Nephron progenitor cell (in vitro differentiated cells): ENCODE data around the gene SIGLEC8.
"Not testable (repeated sequence)": the region's sequence is repeated elsewhere in the genome, so short reads cannot be mapped to it uniquely, and the experiment has no call there.

Experiments used
- DNase-seq: peaks from one replicate; pipeline ENCODE4 v3.0.0; 2021
- H3K27ac Mint-ChIP-seq: 2 replicates; pipeline ENCODE4 v1.8.0; 2021; ENCODE audit warnings: mild to moderate bottlenecking, moderate library complexity, mixed read lengths
- H3K27me3 Mint-ChIP-seq: 2 replicates; pipeline ENCODE4 v1.8.0; 2021; ENCODE audit warnings: mild to moderate bottlenecking, low read depth, mixed read lengths; ENCODE audit not compliant: poor library complexity
- H3K36me3 Mint-ChIP-seq: 2 replicates; pipeline ENCODE4 v1.8.0; 2021; ENCODE audit warnings: low read depth, mixed read lengths
- H3K4me1 Mint-ChIP-seq: 2 replicates; pipeline ENCODE4 v1.8.0; 2021; ENCODE audit warnings: mixed read lengths
- H3K4me3 Mint-ChIP-seq: 2 replicates; pipeline ENCODE4 v1.8.0; 2021; ENCODE audit warnings: mild to moderate bottlenecking, moderate library complexity, mixed read lengths
- H3K9me3 Mint-ChIP-seq: 2 replicates; pipeline ENCODE4 v1.8.0; 2021; ENCODE audit warnings: mild to moderate bottlenecking, moderate library complexity, mixed read lengths
- CTCF ChIP-seq: fragments of 200-600 bp; sonication (generic); IDR thresholded peaks from 2 replicates; pipeline ENCODE4 v1.5.0; 2021; ENCODE audit warnings: antibody characterized with exemption

Gene SIGLEC8

GRCh38 chr19:51448011-51448410, 10.2 kb downstream of the SIGLEC8 start:
- no peak for TF ChIP-seq CTCF
- peaks cover 10% of the 10 kb centered on the region for H3K27me3 Mint-ChIP-seq
- DNase-seq: no peak
- no peak overlapping the region for H3K4me3 Mint-ChIP-seq
- H3K36me3 Mint-ChIP-seq: no peaks in the 10 kb centered on the region
- peaks cover 58% of the 10 kb centered on the region for H3K9me3 Mint-ChIP-seq
- no peaks in the 10 kb centered on the region for H3K4me1 Mint-ChIP-seq
- H3K27ac Mint-ChIP-seq: no peak overlapping the region

- not testable (repeated sequence) for DNase-seq, H3K27ac Mint-ChIP-seq, H3K4me1 Mint-ChIP-seq, H3K36me3 Mint-ChIP-seq, H3K4me3 Mint-ChIP-seq
- Mint-ChIP-seq H3K27me3 (peaks cover 12% of the 10 kb centered on the region), H3K9me3 (peaks cover 56% of the 10 kb centered on the region)
These were observed 10.7 kb downstream of the SIGLEC8 start for GRCh38 chr19:51447510-51447909.

- peaks cover 19% of the 10 kb centered on the region for H3K27me3 Mint-ChIP-seq
- H3K27ac Mint-ChIP-seq: no peak overlapping the region
- H3K9me3 Mint-ChIP-seq: peaks cover 11% of the 10 kb centered on the region
- H3K4me3 Mint-ChIP-seq: no peak overlapping the region
- no peaks in the 10 kb centered on the region for H3K4me1 Mint-ChIP-seq
- DNase-seq: no peak
- no peak for TF ChIP-seq CTCF
- H3K36me3 Mint-ChIP-seq: no peaks in the 10 kb centered on the region
These were observed 16.6 kb downstream of the SIGLEC8 start for GRCh38 chr19:51441410-51442390.

GRCh38 chr19:51440846-51441409, 17.3 kb downstream of the SIGLEC8 start:
- Mint-ChIP-seq H3K4me1 (no peaks in the 10 kb centered on the region), H3K36me3 (no peaks in the 10 kb centered on the region), H3K27me3 (peaks cover 24% of the 10 kb centered on the region), H3K9me3 (peaks cover 7% of the 10 kb centered on the region), H3K27ac (no peak overlapping the region), H3K4me3 (no peak overlapping the region)
- no peak for TF ChIP-seq CTCF
- no peak for DNase-seq

GRCh38 chr19:51440052-51440451, 18.2 kb downstream of the SIGLEC8 start:
- no peak for TF ChIP-seq CTCF
- no peak overlapping the region for H3K27ac Mint-ChIP-seq
- H3K4me1 Mint-ChIP-seq: no peaks in the 10 kb centered on the region
- H3K4me3 Mint-ChIP-seq: no peak overlapping the region
- H3K9me3 Mint-ChIP-seq: peaks cover 7% of the 10 kb centered on the region
- H3K27me3 Mint-ChIP-seq: peaks cover 25% of the 10 kb centered on the region
- no peaks in the 10 kb centered on the region for H3K36me3 Mint-ChIP-seq
- DNase-seq: no peak

- Mint-ChIP-seq H3K27ac (no peak overlapping the region), H3K27me3 (peaks cover 28% of the 10 kb centered on the region), H3K4me1 (no peaks in the 10 kb centered on the region), H3K4me3 (no peak overlapping the region), H3K9me3 (peaks cover 12% of the 10 kb centered on the region), H3K36me3 (no peaks in the 10 kb centered on the region)
- TF ChIP-seq CTCF: no peak
- DNase-seq: no peak
These were observed 19.2 kb downstream of the SIGLEC8 start for GRCh38 chr19:51439021-51439465.
